Mononuclear cell (primary cell): Measurements from ENCODE around the gene TUT4. TPM values are rescaled to one million over a fixed set of nuclear protein-coding genes. Genes with fewer than 3 reads are reported as not detected.
A peak's percentile ranks its signal among the peaks of the same experiment; 100 is the strongest.

Experiments used
- H3K27me3 ChIP-seq: 2 replicates; pipeline ENCODE4 v1.6.0; 2011; ENCODE audit warnings: low read length, control low read depth; ENCODE audit not compliant: insufficient read depth
- H3K4me1 ChIP-seq: 2 replicates; pipeline ENCODE4 v1.5.1; 2011; ENCODE audit warnings: mild to moderate bottlenecking, low read length, control low read depth; ENCODE audit not compliant: insufficient read depth
- H3K4me3 ChIP-seq: 2 replicates; pipeline ENCODE4 v1.5.1; 2011; ENCODE audit warnings: mild to moderate bottlenecking, low read length, moderate library complexity
- H3K9me3 ChIP-seq: 2 replicates; pipeline ENCODE4 v1.5.1; 2011; ENCODE audit warnings: low read depth, mild to moderate bottlenecking, control low read depth, low read length
- total RNA-seq: library from RNA; depleted of rRNA; stranded (reverse); fragments of >200 nt; gene quantifications from one replicate; pipeline ENCODE4 v1.2.3, GENCODE V29; 2012

Gene TUT4
- total RNA-seq, 1 donor = 136 TPM

DNA sequence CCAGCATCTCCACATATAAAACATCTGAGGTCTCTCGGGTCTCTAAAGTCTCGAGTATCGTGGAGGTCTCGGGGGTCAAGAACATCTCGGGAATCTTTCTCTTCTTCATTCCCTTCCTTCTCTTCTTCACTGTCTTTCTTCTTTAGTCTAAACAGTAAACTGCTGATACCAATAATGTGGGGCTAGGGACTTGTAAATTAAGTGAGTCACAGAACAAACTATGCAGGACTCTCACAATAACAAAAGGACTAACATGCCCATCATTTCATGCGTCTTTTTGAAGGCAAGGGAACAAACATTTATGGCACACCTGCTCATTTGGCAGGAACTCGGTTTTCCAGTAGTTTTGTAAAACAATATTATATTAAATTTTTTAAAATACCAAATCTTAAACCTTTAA lies 116.1 kb downstream of the TUT4 start:
- Histone ChIP-seq H3K4me3 (no peak overlapping the region), H3K27me3 (no peaks in the 10 kb centered on the region), H3K9me3 (no peaks in the 10 kb centered on the region), H3K4me1 (peaks cover 14% of the 10 kb centered on the region)

GRCh38 chr1:52435650-52436049 lies 117.2 kb downstream of the TUT4 start:
- Histone ChIP-seq H3K27me3 (no peaks in the 10 kb centered on the region), H3K4me3 (no peak overlapping the region), H3K9me3 (no peaks in the 10 kb centered on the region), H3K4me1 (peaks cover 14% of the 10 kb centered on the region)

DNA sequence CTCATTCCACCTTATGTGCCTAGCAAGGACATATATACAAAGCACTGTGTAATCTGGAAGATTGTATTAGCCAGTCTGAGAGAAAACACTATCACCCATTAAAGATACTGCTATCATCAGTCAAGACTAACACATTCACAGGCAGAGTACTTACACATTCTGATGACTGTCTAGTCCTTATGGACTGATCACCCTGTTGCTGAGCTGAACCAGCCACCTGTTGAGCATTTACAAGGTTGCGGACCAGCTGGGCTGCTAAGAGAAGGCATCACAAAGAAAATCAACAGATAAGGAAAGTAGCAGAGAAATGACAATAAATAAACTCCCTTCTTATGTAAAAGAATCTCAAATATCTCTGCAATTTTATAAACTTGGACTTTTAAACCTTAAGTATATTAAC lies 117.7 kb downstream of the TUT4 start:
- H3K4me1 ChIP-seq = peaks cover 10% of the 10 kb centered on the region

GRCh38 chr1:52432807-52433206 lies 120.1 kb downstream of the TUT4 start:
- Histone ChIP-seq H3K27me3 (no peaks in the 10 kb centered on the region), H3K4me3 (no peak overlapping the region), H3K4me1 (no peaks in the 10 kb centered on the region), H3K9me3 (no peaks in the 10 kb centered on the region)

More for the DNA sequence above, 117.7 kb downstream of the TUT4 start:
- H3K4me3 ChIP-seq = no peak overlapping the region
- H3K27me3 ChIP-seq = no peaks in the 10 kb centered on the region
- H3K9me3 ChIP-seq = no peaks in the 10 kb centered on the region

- Histone ChIP-seq H3K9me3 (no peaks in the 10 kb centered on the region), H3K4me3 (no peak overlapping the region), H3K27me3 (no peaks in the 10 kb centered on the region), H3K4me1 (peaks cover 16% of the 10 kb centered on the region)
Observed at GRCh38 chr1:52427152-52427551, 125.7 kb downstream of the TUT4 start.

DNA sequence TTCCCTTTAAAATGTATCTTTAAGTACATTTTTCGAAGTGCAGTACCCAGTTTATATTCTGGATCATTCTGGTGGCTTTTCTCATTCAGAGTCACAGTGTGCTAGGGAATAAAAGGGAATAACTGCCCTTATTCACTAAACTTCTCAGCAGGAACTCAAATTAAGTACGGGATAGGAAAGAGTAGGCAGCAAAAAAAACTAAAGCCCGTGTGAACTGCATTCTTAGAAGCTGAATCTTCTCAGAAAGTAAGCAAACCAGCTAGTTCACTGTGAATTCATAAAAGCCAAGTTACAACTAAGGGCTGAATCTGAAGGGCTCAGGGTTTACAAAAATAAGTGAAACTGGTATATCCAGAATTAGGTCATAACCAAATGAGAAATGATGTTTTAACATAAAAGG lies 126.5 kb downstream of the TUT4 start:
- Histone ChIP-seq H3K9me3 (no peaks in the 10 kb centered on the region), H3K4me3 (no peak overlapping the region)

DNA sequence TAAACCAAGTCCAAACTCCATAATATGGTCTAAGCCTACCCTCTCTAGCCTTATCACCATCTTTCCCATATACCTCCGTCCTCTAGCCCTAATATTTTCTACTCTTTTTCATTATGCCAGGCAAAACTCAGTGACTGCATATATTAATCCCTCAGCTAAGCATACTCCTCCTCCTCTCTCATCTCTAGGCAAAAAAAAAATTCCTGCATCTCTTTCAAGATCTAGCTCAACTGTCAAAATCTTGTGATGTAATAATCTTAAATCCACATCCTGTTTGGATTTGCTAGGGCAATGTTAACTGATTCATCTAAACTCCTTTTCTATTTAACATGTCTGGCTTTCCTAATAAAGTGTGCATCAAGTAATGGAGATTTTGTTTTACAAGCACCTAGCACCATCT lies 128.1 kb downstream of the TUT4 start:
- Histone ChIP-seq H3K9me3 (no peaks in the 10 kb centered on the region), H3K27me3 (no peaks in the 10 kb centered on the region), H3K4me3 (no peak overlapping the region), H3K4me1 (peaks cover 16% of the 10 kb centered on the region)

More for the DNA sequence above, 126.5 kb downstream of the TUT4 start:
- H3K4me1 ChIP-seq = peaks cover 16% of the 10 kb centered on the region
- H3K27me3 ChIP-seq = no peaks in the 10 kb centered on the region

- Histone ChIP-seq H3K4me3 (no peak overlapping the region), H3K4me1 (peaks cover 16% of the 10 kb centered on the region), H3K9me3 (no peaks in the 10 kb centered on the region), H3K27me3 (no peaks in the 10 kb centered on the region)
Observed at GRCh38 chr1:52424231-52424636, 128.7 kb downstream of the TUT4 start.

- H3K9me3 ChIP-seq = no peaks in the 10 kb centered on the region
- no peak overlapping the region for H3K4me3 ChIP-seq
- H3K27me3 ChIP-seq = no peaks in the 10 kb centered on the region
- H3K4me1 ChIP-seq = peaks cover 16% of the 10 kb centered on the region
Observed at GRCh38 chr1:52423771-52424170, 129.1 kb downstream of the TUT4 start.

- Histone ChIP-seq H3K9me3 (no peaks in the 10 kb centered on the region), H3K4me3 (no peak overlapping the region), H3K27me3 (no peaks in the 10 kb centered on the region), H3K4me1 (peaks cover 16% of the 10 kb centered on the region)
Observed at GRCh38 chr1:52423055-52423454, 129.8 kb downstream of the TUT4 start.

GRCh38 chr1:52420713-52421112 lies 132.2 kb downstream of the TUT4 start:
- H3K27me3 ChIP-seq = no peaks in the 10 kb centered on the region

DNA sequence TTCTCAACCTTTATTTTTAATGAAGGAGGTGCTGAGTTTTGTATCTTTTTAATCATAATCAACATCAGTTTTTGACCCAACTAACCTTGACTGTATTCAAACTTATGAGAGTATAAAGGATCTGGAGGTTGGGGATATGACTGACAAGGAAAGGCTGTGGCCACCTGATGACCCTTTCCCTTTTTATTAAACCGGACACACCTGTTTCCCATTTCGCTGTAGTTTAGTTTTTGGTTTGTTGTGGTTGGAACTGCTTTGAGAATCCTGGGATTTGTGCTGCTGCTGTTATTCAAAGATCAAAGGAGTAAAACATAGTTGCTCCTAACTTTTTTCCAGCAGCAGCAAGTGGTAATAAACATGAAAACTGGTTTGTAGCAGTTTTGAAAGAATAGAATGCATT lies 136.1 kb downstream of the TUT4 start:
- Histone ChIP-seq H3K4me1 (no peaks in the 10 kb centered on the region), H3K9me3 (no peaks in the 10 kb centered on the region), H3K27me3 (no peaks in the 10 kb centered on the region)

More at GRCh38 chr1:52420713-52421112, 132.2 kb downstream of the TUT4 start:
- Histone ChIP-seq H3K4me1 (peaks cover 16% of the 10 kb centered on the region), H3K4me3 (no peak overlapping the region), H3K9me3 (no peaks in the 10 kb centered on the region)

GRCh38 chr1:52414942-52415341 lies 137.9 kb downstream of the TUT4 start:
- no peaks in the 10 kb centered on the region for H3K27me3 ChIP-seq
- no peaks in the 10 kb centered on the region for H3K9me3 ChIP-seq
- H3K4me3 ChIP-seq = no peak overlapping the region
- no peaks in the 10 kb centered on the region for H3K4me1 ChIP-seq

More for the DNA sequence above, 136.1 kb downstream of the TUT4 start:
- H3K4me3 ChIP-seq = no peak overlapping the region

- Histone ChIP-seq H3K9me3 (no peaks in the 10 kb centered on the region), H3K4me3 (no peak overlapping the region), H3K4me1 (no peaks in the 10 kb centered on the region)
Observed at GRCh38 chr1:52413410-52413989, 139.4 kb downstream of the TUT4 start.

DNA sequence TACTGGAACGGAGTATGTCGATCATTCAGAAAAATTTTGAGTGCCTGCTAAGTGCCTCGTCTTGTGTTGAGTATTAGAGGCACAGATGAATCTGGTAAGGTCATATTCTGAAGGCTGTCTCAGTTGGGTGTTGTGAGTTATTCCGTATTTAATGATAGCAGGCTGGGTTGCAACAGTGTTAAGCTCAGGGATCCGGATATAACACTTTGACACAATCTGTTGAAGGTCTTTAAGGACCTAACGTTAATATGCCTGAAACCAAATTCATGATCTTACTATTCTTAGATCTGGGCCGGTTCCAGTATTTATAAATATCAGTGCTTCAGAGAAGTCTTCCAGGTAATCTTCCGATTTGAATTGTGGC lies 147.9 kb downstream of the TUT4 start:
- no peaks in the 10 kb centered on the region for H3K9me3 ChIP-seq
- no peaks in the 10 kb centered on the region for H3K27me3 ChIP-seq
- peaks cover 29% of the 10 kb centered on the region for H3K4me1 ChIP-seq
- H3K4me3 ChIP-seq = peak overlapping the region; percentile 83

More at GRCh38 chr1:52413410-52413989, 139.4 kb downstream of the TUT4 start:
- H3K27me3 ChIP-seq = no peaks in the 10 kb centered on the region
